ENCODE data around the gene BMF. TPM values are rescaled to one million over a fixed set of nuclear protein-coding genes. Genes with fewer than 3 reads are reported as not detected.

Gene BMF
- total RNA-seq, 1 donor: 31.6 TPM

DNA sequence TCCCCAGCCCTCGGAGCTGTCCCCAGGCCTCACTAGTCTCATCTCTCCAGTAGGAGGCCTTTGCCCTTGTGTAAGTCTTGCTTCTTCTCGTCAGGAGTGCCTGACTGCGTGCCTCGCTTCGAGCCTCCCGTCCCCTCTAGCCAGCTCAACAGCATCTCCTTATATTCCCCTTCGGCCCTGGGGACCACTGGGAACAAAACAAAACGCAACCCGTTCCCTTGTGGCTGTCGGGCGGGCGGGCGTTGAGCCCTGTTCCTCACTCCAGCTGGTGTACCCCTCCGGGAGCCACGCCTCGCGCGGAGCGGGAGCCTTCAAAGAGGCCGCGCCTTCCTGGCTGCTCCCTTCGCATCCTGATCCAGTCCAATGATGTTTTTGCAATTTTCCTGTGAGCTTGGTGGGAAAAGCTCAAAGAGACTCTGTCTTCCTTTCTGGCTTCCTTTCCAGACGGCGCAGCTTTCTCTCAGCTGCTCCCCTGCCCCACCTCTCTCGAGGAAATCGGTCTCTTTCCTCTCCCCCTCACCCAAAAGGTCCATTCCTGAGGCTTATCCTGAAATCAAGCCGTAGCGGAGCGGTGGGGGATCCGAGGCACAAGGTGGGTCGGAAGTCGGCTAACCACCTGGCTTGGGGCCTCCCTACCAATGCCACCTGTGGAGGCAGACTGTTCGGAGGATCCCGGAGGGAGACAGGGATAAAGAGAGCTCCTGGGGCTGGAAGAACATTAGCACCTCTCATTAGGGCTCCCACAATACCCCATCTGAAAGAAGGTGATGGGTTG lies 36.3 kb downstream of the BMF start:
- Histone ChIP-seq H3K27me3 (ENCODE audit: insufficient read depth, low read length) (no peaks in the 10 kb centered on the region), H3K4me1 (ENCODE audit: insufficient read depth, low read length) (peaks cover 13% of the 10 kb centered on the region), H3K4me3 (ENCODE audit: low read length) (no peak overlapping the region), H3K9me3 (ENCODE audit: low read depth, low read length) (no peaks in the 10 kb centered on the region)

DNA sequence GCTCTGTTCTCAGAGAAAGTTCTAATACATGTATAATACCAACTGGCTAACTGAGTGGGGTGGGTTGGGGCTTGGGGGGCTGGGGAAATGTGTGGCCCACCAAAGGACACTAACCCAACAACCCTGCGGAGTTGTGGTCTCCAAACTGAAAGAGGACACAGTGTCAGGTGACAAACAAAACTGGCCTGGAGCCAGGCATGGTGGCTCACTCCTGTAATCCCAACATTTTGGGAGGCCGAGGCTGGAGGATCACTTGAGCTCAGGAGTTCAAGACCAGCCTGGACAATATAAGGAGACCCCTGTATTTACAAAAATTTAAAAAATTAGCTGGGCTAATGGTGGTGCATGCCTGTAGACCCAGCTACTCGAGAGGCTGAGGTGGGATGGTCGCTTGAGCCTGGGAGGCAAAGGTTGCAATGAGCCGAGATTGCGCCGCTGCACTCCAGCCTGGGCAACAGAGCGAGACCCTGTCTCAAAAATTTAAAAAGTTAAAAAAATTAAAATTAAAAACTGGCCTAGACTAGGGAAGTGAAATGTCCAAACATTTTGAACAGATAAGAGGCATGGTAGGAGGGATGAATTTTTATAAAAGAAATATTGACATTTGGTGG lies 38.0 kb downstream of the BMF start:
- Histone ChIP-seq H3K4me1 (ENCODE audit: insufficient read depth, low read length) (peaks cover 13% of the 10 kb centered on the region), H3K9me3 (ENCODE audit: low read depth, low read length) (no peaks in the 10 kb centered on the region), H3K4me3 (ENCODE audit: low read length) (no peak overlapping the region), H3K27me3 (ENCODE audit: insufficient read depth, low read length) (no peaks in the 10 kb centered on the region)

DNA sequence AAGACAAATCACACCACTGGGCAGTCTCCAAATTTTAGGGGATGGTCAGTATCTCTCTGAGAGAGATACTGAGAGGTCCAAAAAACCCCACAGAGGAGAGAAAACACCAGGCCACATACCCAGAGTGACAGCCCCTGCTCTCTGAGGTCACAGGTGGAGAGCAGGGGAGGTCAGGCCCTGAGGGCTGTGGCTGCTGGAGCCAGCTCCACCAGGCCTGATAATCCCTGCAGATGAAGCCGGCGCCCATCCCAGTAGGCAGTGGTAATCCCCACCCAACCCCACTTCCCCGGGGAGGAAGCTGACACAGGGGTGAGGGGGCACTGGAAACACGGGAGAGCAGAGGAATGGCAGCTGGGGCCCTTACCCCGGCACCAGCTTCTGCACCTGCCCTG lies 38.5 kb downstream of the BMF start:
- Histone ChIP-seq H3K4me1 (ENCODE audit: insufficient read depth, low read length) (peaks cover 8% of the 10 kb centered on the region), H3K4me3 (ENCODE audit: low read length) (no peak overlapping the region)

DNA sequence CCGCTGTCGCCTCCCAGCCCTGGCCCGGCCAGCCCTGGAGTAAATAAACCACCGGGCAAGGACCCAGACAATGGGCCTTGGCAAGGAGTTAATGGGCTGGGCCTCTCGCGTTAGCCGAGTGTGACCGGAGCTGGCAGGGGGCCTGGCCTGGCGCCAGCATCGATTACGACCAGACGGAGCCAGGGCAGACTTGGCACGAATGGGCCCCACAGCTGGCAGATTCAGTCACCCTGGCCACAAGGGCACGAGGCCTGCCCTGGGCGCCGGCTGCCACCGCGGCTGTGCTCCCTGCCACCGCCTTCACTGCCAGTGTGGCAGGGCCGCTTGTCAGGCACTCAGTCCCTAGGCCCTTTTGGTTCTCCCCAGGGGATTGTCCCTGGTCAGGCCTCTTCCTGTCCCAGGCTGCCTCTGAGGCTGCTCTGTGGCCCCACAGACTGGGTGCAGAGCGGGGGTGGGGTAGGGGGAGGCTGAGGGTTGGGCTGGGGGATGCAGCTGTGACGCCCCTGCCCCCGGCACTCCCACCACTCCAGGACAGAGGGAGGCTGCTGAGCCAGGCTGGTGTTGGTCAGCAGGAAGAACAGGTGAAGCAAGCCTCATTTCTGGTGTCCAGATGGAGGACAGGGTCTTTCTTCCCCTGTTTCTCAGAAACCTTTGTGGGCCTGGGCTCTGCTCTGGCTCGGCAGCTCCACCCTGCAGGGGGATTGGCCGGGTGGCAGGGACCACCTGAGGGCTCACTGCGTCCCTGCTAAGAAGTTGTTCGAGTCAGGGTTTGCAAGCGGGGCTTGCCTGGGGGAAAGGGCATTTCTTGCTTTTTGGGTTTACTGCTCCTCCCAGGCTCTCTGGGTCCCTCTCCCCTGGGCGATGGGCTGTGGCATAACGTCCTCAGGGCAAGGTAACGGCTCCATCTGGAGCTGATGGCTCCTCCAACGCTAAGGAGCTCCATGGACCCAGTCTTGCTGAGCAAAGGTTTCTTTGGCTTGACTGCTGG lies 39.2 kb downstream of the BMF start:
- no peaks in the 10 kb centered on the region for H3K27me3 ChIP-seq (ENCODE audit: insufficient read depth, low read length)
- H3K4me1 ChIP-seq (ENCODE audit: insufficient read depth, low read length): peaks cover 14% of the 10 kb centered on the region
- H3K4me3 ChIP-seq (ENCODE audit: low read length): no peak overlapping the region
- no peaks in the 10 kb centered on the region for H3K9me3 ChIP-seq (ENCODE audit: low read depth, low read length)

More for the DNA sequence above, 38.5 kb downstream of the BMF start:
- H3K9me3 ChIP-seq (ENCODE audit: low read depth, low read length): no peaks in the 10 kb centered on the region
- no peaks in the 10 kb centered on the region for H3K27me3 ChIP-seq (ENCODE audit: insufficient read depth, low read length)

DNA sequence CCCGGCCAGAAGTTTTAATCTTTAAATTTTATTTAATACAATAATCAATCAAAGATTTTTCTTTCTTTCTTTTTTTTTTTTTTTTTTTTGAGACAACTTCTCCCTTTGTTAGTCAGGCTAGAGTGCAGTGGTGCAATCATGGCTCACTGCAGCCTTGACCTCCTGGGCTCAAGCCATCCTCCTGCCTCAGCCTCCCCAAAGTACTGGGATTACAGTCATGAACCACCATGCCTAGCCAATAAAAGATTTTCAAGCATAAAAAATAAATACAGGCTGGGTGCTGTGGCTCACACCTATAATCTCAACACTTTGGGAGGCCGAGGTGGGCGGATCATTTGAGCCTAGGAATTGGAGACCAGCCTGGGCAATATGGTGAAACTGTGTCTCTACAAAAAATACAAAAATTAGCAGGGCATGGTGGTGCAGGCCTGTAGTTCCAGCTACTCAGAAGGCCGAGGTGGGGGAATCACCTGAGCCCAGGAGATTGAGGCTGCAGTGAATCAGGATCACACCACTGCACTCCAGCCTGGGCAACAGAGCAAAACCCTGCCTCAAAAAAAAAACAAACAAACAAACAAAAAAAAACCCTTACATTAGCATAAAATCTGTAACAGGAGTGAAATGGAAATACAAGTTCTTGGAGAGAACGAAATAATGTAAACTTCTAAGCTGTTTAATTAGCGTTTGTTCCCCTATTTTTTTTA lies 40.6 kb downstream of the BMF start:
- Histone ChIP-seq H3K27me3 (ENCODE audit: insufficient read depth, low read length) (no peaks in the 10 kb centered on the region), H3K9me3 (ENCODE audit: low read depth, low read length) (no peaks in the 10 kb centered on the region), H3K4me1 (ENCODE audit: insufficient read depth, low read length) (peaks cover 10% of the 10 kb centered on the region), H3K4me3 (ENCODE audit: low read length) (no peak overlapping the region)

DNA sequence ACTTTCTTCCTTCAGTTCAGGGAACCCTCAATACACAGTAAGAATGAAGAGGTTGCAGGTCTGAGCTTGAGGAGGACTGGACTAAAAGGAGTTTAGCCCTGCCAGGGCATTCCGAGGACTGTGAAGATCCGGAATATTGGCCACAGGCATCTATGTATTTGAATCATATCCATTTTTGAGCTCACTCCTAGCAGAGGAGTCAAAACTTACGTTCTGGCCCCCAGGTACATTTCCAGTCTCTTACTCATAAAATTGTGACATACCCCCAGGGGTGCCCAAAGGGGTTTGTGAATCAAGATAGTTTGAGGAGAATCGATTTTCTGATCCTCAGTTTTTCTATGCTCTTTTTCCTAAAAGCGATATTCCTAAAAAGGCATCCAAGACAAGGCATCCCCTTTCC lies 42.1 kb downstream of the BMF start:
- Histone ChIP-seq H3K9me3 (ENCODE audit: low read depth, low read length) (no peaks in the 10 kb centered on the region), H3K4me1 (ENCODE audit: insufficient read depth, low read length) (peaks cover 10% of the 10 kb centered on the region), H3K4me3 (ENCODE audit: low read length) (no peak overlapping the region), H3K27me3 (ENCODE audit: insufficient read depth, low read length) (no peaks in the 10 kb centered on the region)

DNA sequence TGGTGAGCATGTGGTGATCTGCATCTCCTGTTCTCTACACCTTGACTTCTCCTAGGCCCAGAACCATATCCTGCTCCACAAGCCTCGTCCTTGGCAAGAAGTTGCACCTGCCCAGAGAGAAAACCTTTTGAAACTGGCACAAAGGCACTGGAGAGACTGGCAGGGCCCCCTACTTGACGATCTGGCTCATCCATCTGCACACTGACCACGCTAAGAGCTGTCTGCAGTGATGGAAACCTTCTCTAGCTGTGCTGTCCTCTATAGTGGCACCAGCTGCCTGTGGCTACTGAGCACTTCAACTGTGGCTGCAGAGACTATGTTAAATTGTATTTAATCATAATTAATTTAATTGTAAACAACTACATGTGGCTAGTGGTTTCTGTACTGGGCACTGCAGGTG lies 43.5 kb downstream of the BMF start:
- Histone ChIP-seq H3K4me3 (ENCODE audit: low read length) (no peak overlapping the region), H3K4me1 (ENCODE audit: insufficient read depth, low read length) (peaks cover 10% of the 10 kb centered on the region), H3K9me3 (ENCODE audit: low read depth, low read length) (no peaks in the 10 kb centered on the region), H3K27me3 (ENCODE audit: insufficient read depth, low read length) (no peaks in the 10 kb centered on the region)

DNA sequence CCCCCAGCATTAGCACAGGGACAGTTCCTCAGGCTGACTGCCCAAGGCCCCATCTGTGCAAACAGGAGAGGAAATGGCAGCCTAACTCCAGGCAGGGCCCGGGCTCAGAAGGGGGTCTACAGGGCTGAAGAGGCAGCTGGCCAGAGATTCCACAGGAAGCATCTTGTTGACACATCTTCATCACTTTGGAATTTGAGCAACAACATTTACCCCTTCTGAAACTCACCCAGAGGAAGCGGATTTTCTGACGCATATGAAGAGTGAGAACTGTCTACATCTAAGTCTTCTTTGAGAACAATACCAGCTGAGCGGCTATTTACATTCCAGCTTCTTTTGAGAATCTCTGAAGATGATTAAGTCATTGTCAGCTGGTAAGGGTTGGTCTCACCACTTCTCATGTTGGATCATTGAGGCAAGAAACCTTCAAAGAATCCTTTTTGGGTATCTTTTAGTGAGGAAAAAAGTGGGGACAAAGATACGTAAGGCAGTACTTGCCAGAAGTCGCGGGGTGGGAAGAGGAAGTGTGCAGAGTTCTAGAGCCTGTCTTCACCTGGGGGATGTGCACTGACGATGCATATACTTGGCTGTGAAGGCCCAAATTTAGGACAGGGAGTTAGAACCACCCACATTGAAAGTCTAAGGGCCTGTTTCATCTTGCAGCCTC lies 44.3 kb downstream of the BMF start:
- Histone ChIP-seq H3K9me3 (ENCODE audit: low read depth, low read length) (no peaks in the 10 kb centered on the region), H3K4me1 (ENCODE audit: insufficient read depth, low read length) (peaks cover 14% of the 10 kb centered on the region), H3K4me3 (ENCODE audit: low read length) (no peak overlapping the region), H3K27me3 (ENCODE audit: insufficient read depth, low read length) (no peaks in the 10 kb centered on the region)

DNA sequence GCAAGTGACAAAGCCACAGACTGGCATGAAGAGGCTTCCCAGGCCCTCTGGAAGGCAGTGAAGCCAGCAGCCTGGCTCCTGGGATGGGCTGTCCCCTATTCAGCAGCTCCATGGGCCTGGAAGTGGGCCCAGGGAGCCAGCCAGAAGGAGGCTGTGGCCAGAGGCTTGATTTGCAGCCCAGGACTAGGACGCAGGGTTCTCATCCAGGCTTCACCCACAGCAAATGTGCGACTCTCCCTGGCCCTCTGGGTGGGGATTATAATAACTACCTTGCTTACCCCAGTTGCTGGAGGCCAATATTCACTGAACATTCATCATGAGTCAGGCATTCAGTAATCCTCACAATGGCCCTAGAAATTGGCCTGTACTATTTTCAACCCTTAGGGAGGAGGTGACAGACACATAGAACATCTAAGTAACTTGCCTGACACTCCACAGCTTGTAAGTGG lies 45.1 kb downstream of the BMF start:
- Histone ChIP-seq H3K27me3 (ENCODE audit: insufficient read depth, low read length) (no peaks in the 10 kb centered on the region), H3K9me3 (ENCODE audit: low read depth, low read length) (no peaks in the 10 kb centered on the region), H3K4me1 (ENCODE audit: insufficient read depth, low read length) (peaks cover 21% of the 10 kb centered on the region), H3K4me3 (ENCODE audit: low read length) (no peak overlapping the region)

DNA sequence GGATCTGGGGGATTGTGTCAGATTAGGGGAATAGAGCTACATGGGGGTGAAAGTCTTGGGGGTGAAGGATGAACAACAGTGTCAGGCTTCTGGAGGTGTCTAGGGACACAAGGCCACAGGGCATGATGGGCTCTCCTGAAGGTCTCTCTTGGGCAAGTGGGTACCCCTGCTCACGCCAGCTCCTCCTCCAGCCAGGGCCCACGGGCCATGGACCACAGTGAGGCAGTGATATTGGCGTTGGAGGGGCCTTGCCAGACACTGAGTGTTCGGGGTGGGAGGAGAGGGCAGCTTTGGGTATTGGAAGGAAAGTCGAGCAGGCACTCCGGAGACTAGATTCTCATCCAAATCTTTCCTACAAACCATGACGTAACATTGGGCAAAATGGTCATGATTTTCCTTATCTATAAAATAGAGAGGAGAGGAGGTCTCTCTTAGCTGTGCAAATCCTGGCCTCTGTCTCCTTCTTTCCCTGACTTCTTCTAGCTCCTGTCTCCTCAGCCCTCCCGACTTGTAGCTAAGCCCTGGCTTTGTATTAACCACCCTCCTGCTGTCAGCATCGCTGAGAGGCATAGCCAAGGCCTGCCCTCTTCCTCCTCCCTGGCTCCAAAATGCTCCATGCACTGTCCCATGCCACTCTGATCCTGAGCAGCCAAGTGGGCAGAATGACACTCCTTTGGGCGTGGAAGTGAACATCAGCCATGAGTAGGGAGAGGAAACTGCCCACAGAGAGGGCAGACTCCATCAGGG lies 45.7 kb downstream of the BMF start:
- no peak overlapping the region for H3K4me3 ChIP-seq (ENCODE audit: low read length)
- H3K4me1 ChIP-seq (ENCODE audit: insufficient read depth, low read length): peaks cover 27% of the 10 kb centered on the region
- no peaks in the 10 kb centered on the region for H3K9me3 ChIP-seq (ENCODE audit: low read depth, low read length)
- no peaks in the 10 kb centered on the region for H3K27me3 ChIP-seq (ENCODE audit: insufficient read depth, low read length)

DNA sequence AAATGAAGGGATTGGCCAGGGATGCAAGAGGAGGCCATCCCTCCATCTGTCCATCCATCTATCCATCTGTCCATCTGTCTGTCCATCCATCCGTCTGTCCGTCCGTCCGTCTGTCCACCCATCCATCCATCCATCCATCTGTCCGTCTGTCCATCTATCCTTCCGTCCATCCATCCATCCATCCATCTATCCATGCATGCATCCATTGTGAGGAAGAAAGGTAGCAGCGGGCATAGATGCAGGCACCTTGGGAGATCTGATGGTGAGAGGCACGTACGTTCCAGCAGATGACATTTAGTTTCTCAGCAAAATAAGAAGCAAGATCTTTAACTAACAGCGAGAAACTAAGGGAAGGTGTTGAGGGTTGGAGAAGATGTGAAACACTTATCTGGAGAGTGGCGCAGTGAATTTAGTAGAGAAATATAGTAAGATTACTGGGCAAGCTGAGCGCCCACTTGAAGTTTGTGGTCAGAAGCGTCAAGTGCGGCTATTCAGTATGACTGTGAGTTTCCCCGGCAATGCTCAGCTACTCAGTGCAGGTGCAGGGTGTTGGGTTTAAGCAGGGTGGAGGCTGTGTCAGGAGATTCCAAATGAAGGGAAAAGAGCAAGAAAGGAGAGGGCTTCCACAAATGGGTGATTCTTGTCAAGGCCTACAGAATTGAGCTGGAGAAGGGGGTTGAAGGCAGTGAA lies 47.3 kb downstream of the BMF start:
- no peaks in the 10 kb centered on the region for H3K9me3 ChIP-seq (ENCODE audit: low read depth, low read length)
- no peak overlapping the region for H3K4me3 ChIP-seq (ENCODE audit: low read length)
- no peaks in the 10 kb centered on the region for H3K27me3 ChIP-seq (ENCODE audit: insufficient read depth, low read length)
- peaks cover 27% of the 10 kb centered on the region for H3K4me1 ChIP-seq (ENCODE audit: insufficient read depth, low read length)

DNA sequence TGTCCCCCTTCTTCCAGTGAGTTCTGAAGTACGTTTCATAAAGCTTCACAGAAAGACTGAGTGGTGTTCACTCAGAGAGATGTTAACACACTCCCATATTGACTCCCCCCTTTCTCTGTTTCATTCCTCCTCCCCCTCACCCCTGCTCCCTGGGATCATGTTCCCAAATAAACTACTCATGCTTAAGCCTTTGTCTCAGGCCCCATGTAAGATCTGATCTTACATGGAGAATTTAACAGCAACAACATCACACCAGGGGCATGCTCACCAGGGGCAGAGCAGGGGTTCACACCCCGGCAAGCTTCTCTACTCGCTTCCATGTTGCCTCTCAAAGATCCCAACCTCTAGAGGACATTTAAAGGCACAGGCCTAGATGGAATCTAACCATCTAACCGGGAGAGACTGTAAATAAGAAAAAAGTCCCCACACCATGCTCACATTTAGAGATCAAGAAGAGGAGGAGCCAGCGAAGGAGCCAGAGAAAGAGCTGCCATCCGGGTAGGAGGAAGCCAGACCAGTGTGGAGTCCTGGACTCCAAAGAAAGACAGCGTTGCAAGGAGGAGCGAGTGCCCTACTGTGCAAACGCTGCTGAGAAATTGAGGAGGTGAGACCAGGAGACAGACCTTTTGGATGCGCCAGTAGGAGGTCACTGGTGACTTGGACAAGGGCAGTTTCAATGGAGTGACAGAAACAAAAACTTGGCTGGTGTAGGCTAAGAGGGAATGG lies 48.3 kb downstream of the BMF start:
- Histone ChIP-seq H3K4me3 (ENCODE audit: low read length) (no peak overlapping the region), H3K9me3 (ENCODE audit: low read depth, low read length) (no peaks in the 10 kb centered on the region), H3K27me3 (ENCODE audit: insufficient read depth, low read length) (no peaks in the 10 kb centered on the region), H3K4me1 (ENCODE audit: insufficient read depth, low read length) (peaks cover 37% of the 10 kb centered on the region)

DNA sequence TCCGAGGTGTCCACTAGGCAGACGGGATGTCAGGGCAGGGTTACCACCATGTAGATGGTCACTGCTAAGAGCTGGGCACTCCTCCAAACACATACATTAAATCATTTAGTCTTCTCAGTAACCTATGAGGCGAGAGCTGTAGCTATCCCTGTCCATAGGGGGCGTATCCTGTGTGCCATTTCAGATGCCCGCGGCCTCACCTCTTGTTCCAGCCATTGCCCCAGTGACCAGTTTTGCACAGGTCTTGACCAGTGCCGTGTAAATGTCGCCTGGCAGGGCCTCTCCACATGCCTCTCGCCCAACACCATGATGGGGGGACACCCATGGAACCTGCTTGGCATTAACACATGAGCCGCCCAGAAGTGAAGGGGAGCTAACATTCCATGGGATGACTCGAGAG lies 48.9 kb downstream of the BMF start:
- Histone ChIP-seq H3K4me1 (ENCODE audit: insufficient read depth, low read length) (peaks cover 38% of the 10 kb centered on the region), H3K4me3 (ENCODE audit: low read length) (no peak overlapping the region), H3K27me3 (ENCODE audit: insufficient read depth, low read length) (no peaks in the 10 kb centered on the region), H3K9me3 (ENCODE audit: low read depth, low read length) (no peaks in the 10 kb centered on the region)
